Suprapubic skin (tissue), 4 donors: Measurements from ENCODE around the gene KCP. TPM values are rescaled to one million over a fixed set of nuclear protein-coding genes. Genes with fewer than 3 reads are reported as not detected.
A peak's percentile ranks its signal among the peaks of the same experiment; 100 is the strongest.

ENCODE experiments used
- DNase-seq, 2 donors: peaks; one replicate each; pipeline ENCODE4 v3.0.0-alpha.2; 2019; ENCODE audit warnings: low spot score in 2 of 2
- H3K27ac ChIP-seq: fragments of 200-600 bp; sonication (generic); one replicate; pipeline ENCODE4 v1.5.1; 2019
- H3K27me3 ChIP-seq: fragments of 200-600 bp; sonication (generic); one replicate; pipeline ENCODE4 v1.5.1; 2019
- H3K36me3 ChIP-seq: fragments of 200-600 bp; sonication (generic); one replicate; pipeline ENCODE4 v1.5.1; 2019
- H3K4me1 ChIP-seq: fragments of 200-600 bp; sonication (generic); one replicate; pipeline ENCODE4 v1.5.1; 2019
- H3K4me3 ChIP-seq: fragments of 200-600 bp; sonication (generic); one replicate; pipeline ENCODE4 v1.5.1; 2019; ENCODE audit warnings: mild to moderate bottlenecking
- H3K9me3 ChIP-seq: fragments of 200-600 bp; sonication (generic); one replicate; pipeline ENCODE4 v1.5.1; 2019
- CTCF ChIP-seq, 2 donors: fragments of 200-600 bp in 1 of 2; fragments of 450-650 bp in 1 of 2; sonication (generic) in 1 of 2; IDR thresholded peaks; one replicate each; pipeline ENCODE4 v1.5.1; 2016 to 2019; ENCODE audit warnings: antibody characterized with exemption in 2 of 2, mild to moderate bottlenecking in 1 of 2, moderate library complexity in 1 of 2
- EP300 ChIP-seq: sonication (generic); formaldehyde crosslinking; IDR thresholded peaks from one replicate; pipeline ENCODE4 v1.6.1; 2017; ENCODE audit warnings: antibody characterized with exemption
- POLR2A ChIP-seq, 2 donors: fragments of 450-650 bp; IDR thresholded peaks; one replicate each; pipeline ENCODE4 v1.6.1; 2017; ENCODE audit warnings: antibody characterized with exemption in 2 of 2, mild to moderate bottlenecking in 2 of 2, moderate library complexity in 2 of 2
- POLR2AphosphoS5 ChIP-seq, 3 donors: sonication (generic); formaldehyde crosslinking; IDR thresholded peaks; one replicate each; pipeline ENCODE4 v1.6.1; 2017; ENCODE audit warnings: antibody characterized with exemption in 3 of 3
- WGBS: methylation state at CpG from one replicate; pipeline ENCODE4 v1.1.5; 2018; 5-methylcytosine and 5-hydroxymethylcytosine counted together
- total RNA-seq, 4 donors: library from RNA; depleted of rRNA; stranded (reverse); fragments of >200 nt; gene quantifications; one replicate each; pipeline ENCODE4 v1.1.0, GENCODE V29; 2016

KCP gene
- total RNA-seq, 4 donors from 2014 or later = 0.17 to 0.57 (median 0.36) TPM

DNA sequence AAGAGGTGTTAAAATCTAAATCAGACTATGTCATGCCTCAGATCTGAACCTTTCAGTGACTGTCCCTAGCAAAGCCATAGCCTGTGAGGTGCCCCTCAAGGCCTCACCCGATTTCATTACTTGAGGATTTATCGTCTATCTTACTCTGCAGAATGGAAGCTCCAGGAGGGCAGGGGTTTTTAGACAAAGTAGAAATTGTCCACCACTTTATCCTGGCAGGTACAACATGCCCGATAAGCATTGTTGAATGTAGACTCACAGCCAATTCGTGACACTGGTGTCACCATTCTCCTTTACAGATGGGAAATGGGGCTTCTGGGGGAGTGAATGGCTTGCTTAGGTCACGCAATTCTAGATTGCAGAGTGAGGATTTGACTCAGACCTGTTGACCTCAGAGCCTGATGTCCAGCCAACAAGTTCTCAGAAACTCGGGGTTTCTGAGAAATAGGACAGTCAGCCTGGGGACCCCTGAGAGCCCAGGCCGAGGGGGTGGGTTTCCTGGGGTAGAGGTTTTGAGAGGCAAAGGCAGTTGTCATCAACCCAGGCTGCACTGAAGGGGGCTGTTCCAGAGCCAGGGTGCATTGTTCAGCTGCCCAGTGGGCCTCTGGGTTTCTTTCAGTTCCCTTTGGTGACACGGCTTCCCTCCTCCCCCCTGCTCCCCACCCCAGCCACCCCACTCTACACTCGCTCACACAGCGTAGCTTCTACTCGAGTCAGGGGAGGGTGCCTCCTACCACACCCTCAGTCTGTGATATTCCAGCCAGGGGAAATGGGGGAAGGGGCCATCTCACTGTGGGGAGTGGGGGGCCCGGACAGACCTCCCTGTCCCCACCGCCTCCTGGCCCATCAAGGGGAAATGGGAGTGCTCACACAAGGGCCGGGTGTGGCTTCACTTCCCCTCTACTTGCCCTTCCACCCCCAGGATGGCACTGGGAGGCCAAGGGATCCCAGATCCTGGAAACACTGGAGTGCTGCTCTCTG, 24.1 kb upstream of the KCP start:
- H3K4me1 ChIP-seq = peaks cover 28% of the 10 kb centered on the region
- H3K36me3 ChIP-seq = no peaks in the 10 kb centered on the region
- peaks cover 15% of the 10 kb centered on the region for H3K27me3 ChIP-seq
- DNase-seq = peak in 1 of 2 donors; percentile 69
- WGBS = 76% methylated on average over 14 of the region's 14 CpGs
- H3K4me3 ChIP-seq = no peak overlapping the region
- H3K27ac ChIP-seq = no peak overlapping the region
- TF ChIP-seq EP300 = no peak
- no peaks in the 10 kb centered on the region for H3K9me3 ChIP-seq

- H3K4me3 ChIP-seq = peak overlapping the region; percentile 9
Measured at GRCh38 chr7:128933180-128933891, 22.8 kb upstream of the KCP start.

DNA sequence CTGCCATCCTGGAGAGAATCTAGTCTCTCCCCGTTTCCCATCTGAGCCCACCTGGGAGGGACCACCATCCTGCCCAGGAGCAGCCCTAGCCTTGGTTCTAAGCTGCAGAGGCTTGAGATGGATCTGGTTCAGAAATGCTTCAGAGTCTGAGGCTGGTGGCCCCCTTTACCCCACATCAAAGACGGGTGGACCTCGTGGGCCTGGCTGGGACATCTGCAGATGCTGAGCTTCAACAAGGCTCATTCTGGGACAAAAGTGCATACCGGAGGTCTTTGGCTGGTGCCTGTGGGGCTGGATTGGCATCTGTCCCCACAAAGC, 22.3 kb upstream of the KCP start:
- H3K4me1 ChIP-seq = peaks cover 13% of the 10 kb centered on the region
- no peak overlapping the region for H3K27ac ChIP-seq
- no peaks in the 10 kb centered on the region for H3K9me3 ChIP-seq
- H3K4me3 ChIP-seq = peak overlapping the region; percentile 9
- peaks cover 10% of the 10 kb centered on the region for H3K27me3 ChIP-seq
- no peaks in the 10 kb centered on the region for H3K36me3 ChIP-seq
- WGBS = 70% methylated on average over 4 of the region's 4 CpGs
- DNase-seq = no peak
- TF ChIP-seq EP300 = no peak
- no peak for TF ChIP-seq POLR2AphosphoS5 (IDR thresholded peaks at IDR 0.05)

More at GRCh38 chr7:128933180-128933891, 22.8 kb upstream of the KCP start:
- 53% methylated on average over 15 of the region's 15 CpGs for WGBS
- Histone ChIP-seq H3K27me3 (peaks cover 15% of the 10 kb centered on the region), H3K36me3 (no peaks in the 10 kb centered on the region), H3K4me1 (peaks cover 18% of the 10 kb centered on the region), H3K9me3 (no peaks in the 10 kb centered on the region), H3K27ac (no peak overlapping the region)
- peak in 1 of 2 donors; percentile 64 for DNase-seq
- no peak for TF ChIP-seq CTCF (IDR thresholded peaks at IDR 0.05)
- TF ChIP-seq EP300 = no peak
- no peak for TF ChIP-seq POLR2AphosphoS5 (IDR thresholded peaks at IDR 0.05)
- no peak for TF ChIP-seq POLR2A (IDR thresholded peaks at IDR 0.05)

- Histone ChIP-seq H3K27me3 (peaks cover 5% of the 10 kb centered on the region), H3K27ac (no peak overlapping the region), H3K36me3 (no peaks in the 10 kb centered on the region), H3K4me1 (peaks cover 7% of the 10 kb centered on the region), H3K4me3 (no peak overlapping the region), H3K9me3 (no peaks in the 10 kb centered on the region)
- WGBS = 96% methylated on average over 17 of the region's 19 CpGs
- TF ChIP-seq POLR2A (IDR thresholded peaks at IDR 0.05) (no peak), CTCF (IDR thresholded peaks at IDR 0.05) (no peak), POLR2AphosphoS5 (IDR thresholded peaks at IDR 0.05) (no peak), EP300 (no peak)
- DNase-seq = peak in 1 of 2 donors; percentile 76
Measured at GRCh38 chr7:128931965-128932861, 21.7 kb upstream of the KCP start.

GRCh38 chr7:128931190-128931798, 20.8 kb upstream of the KCP start:
- no peak overlapping the region for H3K27ac ChIP-seq
- WGBS = 88% methylated on average over 6 of the region's 18 CpGs
- H3K4me1 ChIP-seq = peaks cover 7% of the 10 kb centered on the region
- H3K36me3 ChIP-seq = no peaks in the 10 kb centered on the region
- no peaks in the 10 kb centered on the region for H3K9me3 ChIP-seq
- DNase-seq = peak; percentile 49 to 67
- peaks cover 5% of the 10 kb centered on the region for H3K27me3 ChIP-seq
- TF ChIP-seq POLR2AphosphoS5 (IDR thresholded peaks at IDR 0.05) = no peak
- no peak for TF ChIP-seq CTCF (IDR thresholded peaks at IDR 0.05)
- TF ChIP-seq POLR2A (IDR thresholded peaks at IDR 0.05) = no peak
- TF ChIP-seq EP300 = no peak
- H3K4me3 ChIP-seq = no peak overlapping the region
